Thyroid gland (tissue), 4 donors: ENCODE results near the gene APC2. TPM values are rescaled to one million over a fixed set of nuclear protein-coding genes. Genes with fewer than 3 reads are reported as not detected.

Experiments used
- DNase-seq, 2 donors: peaks; one replicate each; pipeline ENCODE4 v3.0.0-alpha.2; 2019
- H3K27ac ChIP-seq, 3 donors: fragments of 200-600 bp; sonication (generic); 1 replicate in 2 of 3; 2 replicates in 1 of 3; pipeline ENCODE4 v1.5.1; 2016 to 2019; ENCODE audit warnings: mild to moderate bottlenecking in 1 of 3, moderate library complexity in 1 of 3
- H3K27me3 ChIP-seq: fragments of 200-600 bp; sonication (generic); one replicate; pipeline ENCODE4 v1.5.1; 2019
- H3K36me3 ChIP-seq, 2 donors: fragments of 200-600 bp; sonication (generic); one replicate each; pipeline ENCODE4 v1.5.1; 2016 to 2019
- H3K4me1 ChIP-seq, 2 donors: fragments of 200-600 bp; sonication (generic); one replicate each; pipeline ENCODE4 v1.5.1; 2017 to 2019
- H3K4me3 ChIP-seq, 3 donors: fragments of 200-600 bp; sonication (generic); replicated peaks in 1 of 3; 1 replicate in 2 of 3; 2 replicates in 1 of 3; pipeline ENCODE4 v1.5.1; 2016; ENCODE audit warnings: mild to moderate bottlenecking in 1 of 3
- H3K9me3 ChIP-seq: fragments of 200-600 bp; sonication (generic); one replicate; pipeline ENCODE4 v1.5.1; 2017
- CTCF ChIP-seq, 6 experiments: fragments of 200-600 bp in 3 of 6; fragments of 450-650 bp in 3 of 6; sonication (generic) in 3 of 6; IDR thresholded peaks; one replicate each; pipeline ENCODE4 v1.5.1; 2016 to 2019; ENCODE audit warnings: antibody characterized with exemption in 6 of 6, mild to moderate bottlenecking in 2 of 6, inconsistent platforms in 1 of 6, moderate library complexity in 1 of 6
- POLR2A ChIP-seq, 2 donors: fragments of 450-650 bp; IDR thresholded peaks; one replicate each; pipeline ENCODE4 v1.6.1; 2017; ENCODE audit warnings: antibody characterized with exemption in 2 of 2, mild to moderate bottlenecking in 2 of 2, moderate library complexity in 1 of 2
- WGBS, 2 donors: methylation state at CpG; one replicate each; pipeline ENCODE4 v1.1.5; 2017; 5-methylcytosine and 5-hydroxymethylcytosine counted together
- intact Hi-C: fragments of 100-400 bp; cut with DNase I; formaldehyde crosslinking; loops from one replicate; pipeline ENCODE4 v1.15.1; 2023
- total RNA-seq, 4 donors: library from RNA; depleted of rRNA; stranded (reverse); fragments of >200 nt; gene quantifications; one replicate each; pipeline ENCODE4 v1.2.3, GENCODE V29; 2016

APC2 gene
- total RNA-seq, 4 donors from 2014 or later = under 0.01 to 0.20 (median 0.08) TPM; not detected in 1

- no peak overlapping the region for H3K27ac ChIP-seq
- H3K4me3 ChIP-seq = no peak overlapping the region
- H3K4me1 ChIP-seq = no peaks in the 10 kb centered on the region
- WGBS, 2 donors = 82 to 92% methylated on average over 8 to 20 of the region's 24 CpGs
- peaks cover 56 to 64% of the 10 kb centered on the region in 2 donors for H3K36me3 ChIP-seq
- DNase-seq = no peak
- TF ChIP-seq CTCF (IDR thresholded peaks at IDR 0.05) (no peak), POLR2A (IDR thresholded peaks at IDR 0.05) (no peak)
- intact Hi-C loops = no loop called here
- no peaks in the 10 kb centered on the region for H3K27me3 ChIP-seq
- H3K9me3 ChIP-seq = no peaks in the 10 kb centered on the region
These were observed 18.0 kb upstream of the APC2 start for GRCh38 chr19:1431759-1432506.

- TF ChIP-seq POLR2A (IDR thresholded peaks at IDR 0.05) = no peak
- no peak for TF ChIP-seq CTCF (IDR thresholded peaks at IDR 0.05)
- Histone ChIP-seq H3K9me3 (no peaks in the 10 kb centered on the region), H3K4me1 (no peaks in the 10 kb centered on the region), H3K4me3 (no peak overlapping the region), H3K27me3 (no peaks in the 10 kb centered on the region), H3K36me3 (peaks cover 56 to 62% of the 10 kb centered on the region in 2 donors), H3K27ac (no peak overlapping the region)
- DNase-seq = no peak
- 94 to 96% methylated on average over 16 of the region's 16 CpGs for WGBS, 2 donors
- intact Hi-C loops = no loop called here
These were observed 17.4 kb upstream of the APC2 start for GRCh38 chr19:1432507-1432887.

- Histone ChIP-seq H3K27me3 (no peaks in the 10 kb centered on the region), H3K27ac (no peak overlapping the region), H3K9me3 (no peaks in the 10 kb centered on the region), H3K4me3 (no peak overlapping the region), H3K36me3 (peaks cover 56 to 60% of the 10 kb centered on the region in 2 donors), H3K4me1 (peaks cover 0 to 4% of the 10 kb centered on the region in 2 donors)
- no peak for DNase-seq
- no peak for TF ChIP-seq CTCF (IDR thresholded peaks at IDR 0.05)
- TF ChIP-seq POLR2A (IDR thresholded peaks at IDR 0.05) = no peak
- intact Hi-C loops = no loop called here
- WGBS, 2 donors = 90 to 92% methylated on average over 14 to 28 of the region's 47 CpGs
These were observed 16.5 kb upstream of the APC2 start for GRCh38 chr19:1433119-1434039.

GRCh38 chr19:1434040-1434366, 15.9 kb upstream of the APC2 start:
- peaks cover 51 to 56% of the 10 kb centered on the region in 2 donors for H3K36me3 ChIP-seq
- no peak overlapping the region for H3K27ac ChIP-seq
- peaks cover 2 to 4% of the 10 kb centered on the region in 2 donors for H3K4me1 ChIP-seq
- no peaks in the 10 kb centered on the region for H3K27me3 ChIP-seq
- 92 to 100% methylated on average over 12 to 17 of the region's 17 CpGs for WGBS, 2 donors
- H3K4me3 ChIP-seq = no peak overlapping the region
- intact Hi-C loops = no loop called here
- DNase-seq = no peak
- no peaks in the 10 kb centered on the region for H3K9me3 ChIP-seq
- TF ChIP-seq POLR2A (IDR thresholded peaks at IDR 0.05) (no peak), CTCF (IDR thresholded peaks at IDR 0.05) (no peak)
